ENCODE data around the gene RNF225.

RNF225 gene

DNA sequence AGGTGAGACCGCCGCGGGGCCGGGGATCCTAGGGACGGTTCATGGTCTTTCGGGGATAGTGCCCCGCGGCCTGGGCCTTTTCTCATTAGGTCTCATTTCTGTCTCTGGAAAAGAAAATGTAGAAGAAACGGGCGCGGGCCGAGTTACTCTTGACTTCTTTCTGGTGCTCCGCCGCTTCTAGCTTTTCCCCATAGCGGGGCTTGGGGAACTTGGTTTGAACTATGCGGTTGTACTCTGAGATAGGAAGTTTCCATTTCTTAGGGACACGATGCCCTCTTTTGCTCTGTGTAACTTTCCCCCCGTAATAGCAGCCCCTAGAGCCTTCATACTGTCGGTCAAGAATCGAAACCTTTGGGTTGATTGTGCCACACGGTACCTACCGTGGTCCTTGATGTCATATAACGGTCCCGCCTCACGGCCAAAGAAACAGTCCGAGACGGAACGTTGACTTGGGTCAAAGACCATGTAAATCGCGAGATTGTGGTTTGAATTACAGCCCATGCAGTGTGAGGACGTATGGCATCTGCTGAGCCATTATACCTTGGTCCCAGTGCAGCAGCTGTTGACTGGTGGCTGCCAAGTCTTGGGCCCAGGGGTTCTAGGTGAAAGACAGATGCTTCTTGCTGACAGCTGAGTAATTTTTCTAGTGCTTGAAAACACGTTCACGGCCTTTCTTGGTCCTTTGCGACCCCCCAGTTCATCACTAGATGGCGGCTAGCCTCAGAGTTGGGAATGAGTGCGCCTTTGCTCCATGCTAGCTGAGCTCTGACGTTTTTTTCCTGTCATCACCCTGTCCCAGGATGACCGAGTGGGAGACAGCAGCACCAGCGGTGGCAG lies 7.9 kb upstream of the RNF225 start:
- no peak for TF ChIP-seq CTCF (IDR thresholded peaks at IDR 0.05)

GRCh38 chr19:58388175-58388526 lies 7.3 kb upstream of the RNF225 start:
- TF ChIP-seq CTCF (IDR thresholded peaks at IDR 0.05) = no peak

GRCh38 chr19:58392945-58393724 lies 2.3 kb upstream of the RNF225 start:
- no peak for TF ChIP-seq CTCF (IDR thresholded peaks at IDR 0.05)

- no peak for TF ChIP-seq CTCF (IDR thresholded peaks at IDR 0.05)
Measured at GRCh38 chr19:58393725-58394033, 1.8 kb upstream of the RNF225 start.

- TF ChIP-seq CTCF (IDR thresholded peaks at IDR 0.05) = no peak
Measured at GRCh38 chr19:58394821-58395219, 636 bp upstream of the RNF225 start.

DNA sequence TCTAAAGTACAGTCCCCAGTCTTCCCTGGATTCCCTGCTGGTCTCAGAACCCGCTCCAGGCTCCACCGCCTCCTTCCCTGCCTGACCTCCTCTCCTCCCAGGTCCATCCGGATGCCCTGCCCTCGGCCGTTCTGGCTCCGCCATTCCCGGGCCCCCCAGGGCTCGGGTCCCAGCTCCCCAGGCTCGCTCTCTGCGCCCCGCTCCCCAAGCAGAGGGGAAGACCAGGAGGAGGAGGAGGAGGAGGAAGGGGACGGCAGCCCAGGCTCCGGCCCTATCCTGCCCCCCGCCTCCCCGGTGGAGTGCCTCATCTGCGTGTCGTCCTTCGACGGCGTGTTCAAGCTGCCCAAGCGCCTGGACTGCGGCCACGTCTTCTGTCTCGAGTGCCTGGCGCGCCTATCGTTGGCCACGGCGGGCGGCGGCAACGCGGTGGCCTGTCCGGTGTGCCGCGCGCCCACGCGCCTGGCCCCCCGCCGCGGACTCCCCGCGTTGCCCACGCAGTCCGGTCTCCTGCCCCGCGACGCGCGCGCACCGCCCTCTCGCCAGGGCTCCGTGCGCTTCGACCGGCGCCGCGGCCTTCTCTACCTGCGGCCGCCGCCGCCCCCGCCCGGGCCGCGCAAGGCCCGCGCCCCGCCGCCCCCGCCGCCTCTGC lies 647 bp downstream of the RNF225 start:
- TF ChIP-seq CTCF (IDR thresholded peaks at IDR 0.05) = no peak

- TF ChIP-seq CTCF (IDR thresholded peaks at IDR 0.05) = no peak
Measured at GRCh38 chr19:58396691-58397532, 1.5 kb downstream of the RNF225 start.

Data from LNCAP (cell line).